Fibroblast of lung (primary cell): ENCODE measurements around the gene ARMC5. TPM values are rescaled to one million over a fixed set of nuclear protein-coding genes. Genes with fewer than 3 reads are reported as not detected.

ENCODE experiments used
- DNase-seq, 2 donors: peaks; one replicate each; pipeline versions ENCODE4 v3.0.0 to v3.0.0-alpha.2; 2010; ENCODE audit warnings: low read depth in 2 of 2
- H2AFZ ChIP-seq: 2 replicates; pipeline ENCODE4 v1.5.1; 2012; ENCODE audit warnings: low read length, control low read depth, inconsistent platforms
- H3K27ac ChIP-seq: 2 replicates; pipeline ENCODE4 v1.5.1; 2011; ENCODE audit warnings: low read length, control low read depth; ENCODE audit not compliant: insufficient read depth
- H3K27me3 ChIP-seq: 2 replicates; pipeline ENCODE4 v1.5.1; 2011; ENCODE audit warnings: mild to moderate bottlenecking, low read length; ENCODE audit not compliant: control insufficient read depth, insufficient read depth
- H3K36me3 ChIP-seq: 2 replicates; pipeline ENCODE4 v1.5.1; 2011; ENCODE audit warnings: low read length; ENCODE audit not compliant: control insufficient read depth, insufficient read depth
- H3K4me1 ChIP-seq: 2 replicates; pipeline ENCODE4 v1.5.1; 2011; ENCODE audit warnings: low read length; ENCODE audit not compliant: control insufficient read depth, insufficient read depth; ENCODE audit errors: extremely low read depth
- H3K4me2 ChIP-seq: 2 replicates; pipeline ENCODE4 v1.5.1; 2011; ENCODE audit warnings: low read length, control low read depth; ENCODE audit not compliant: insufficient read depth; ENCODE audit errors: extremely low read depth
- H3K4me3 ChIP-seq, 4 experiments: fragments of 200-600 bp in 1 of 4; sonication (generic) in 1 of 4; replicated peaks in 1 of 4; 2 replicates each; pipeline ENCODE4 v1.5.1; 2011 to 2016; ENCODE audit warnings: low read length in 4 of 4, low read depth in 3 of 4, mild to moderate bottlenecking in 3 of 4, control low read depth in 2 of 4, inconsistent platforms in 1 of 4, mixed read lengths in 1 of 4; ENCODE audit not compliant: insufficient read depth in 1 of 4; ENCODE audit errors: control extremely low read depth in 1 of 4
- H3K79me2 ChIP-seq: 2 replicates; pipeline ENCODE4 v1.5.1; 2012; ENCODE audit warnings: mild to moderate bottlenecking, low read length, inconsistent platforms; ENCODE audit not compliant: control insufficient read depth, insufficient read depth
- H3K9ac ChIP-seq: 2 replicates; pipeline ENCODE4 v1.5.1; 2011; ENCODE audit warnings: mild to moderate bottlenecking, low read length, control low read depth; ENCODE audit not compliant: insufficient read depth
- H3K9me3 ChIP-seq: 2 replicates; pipeline ENCODE4 v1.5.1; 2012; ENCODE audit warnings: low read depth, low read length; ENCODE audit not compliant: control insufficient read depth, insufficient read depth
- H4K20me1 ChIP-seq: 2 replicates; pipeline ENCODE4 v1.5.1; 2011; ENCODE audit warnings: low read length; ENCODE audit not compliant: control insufficient read depth, insufficient read depth; ENCODE audit errors: extremely low read depth
- CTCF ChIP-seq, 2 donors: IDR thresholded peaks in 1 of 2; conservative IDR thresholded peaks in 1 of 2; 1 replicate in 1 of 2; 2 replicates in 1 of 2; pipeline ENCODE4 v1.5.1; 2011 to 2012; ENCODE audit warnings: low read length in 2 of 2, control low read depth in 1 of 2, inconsistent platforms in 1 of 2, low read depth in 1 of 2, mild to moderate bottlenecking in 1 of 2
- EZH2 ChIP-seq: IDR thresholded peaks from 2 replicates; pipeline ENCODE4 v1.5.1; 2012; ENCODE audit warnings: low read length, control low read depth, mild to moderate bottlenecking; ENCODE audit errors: missing control alignments
- polyA plus RNA-seq, 2 donors: library from polyadenylated mRNA; depleted of rRNA in 1 of 2; stranded (reverse) in 1 of 2; unstranded in 1 of 2; fragments of >200 nt; gene quantifications; 2 replicates each; pipeline ENCODE4 v1.2.1, GENCODE V29; 2011 to 2012; ENCODE audit warnings: missing spikeins in 1 of 2
- total RNA-seq: library from RNA; depleted of rRNA; stranded (reverse); fragments of >200 nt; gene quantifications from 2 replicates; pipeline ENCODE4 v1.2.1, GENCODE V29; 2014

The ARMC5 gene
- total and polyA plus RNA-seq, 2 donors (not counting 1 experiment from before 2014, with no cell fraction given), result 1.7 to 5.6 TPM

- no peak for DNase-seq
- H3K36me3 ChIP-seq, result no peaks in the 10 kb centered on the region
- no peak overlapping the region for H2AFZ ChIP-seq
- H3K4me2 ChIP-seq, result no peak overlapping the region
- H3K9me3 ChIP-seq, result no peaks in the 10 kb centered on the region
- H3K79me2 ChIP-seq, result no peaks in the 10 kb centered on the region
- no peak overlapping the region for H3K4me3 ChIP-seq
- H3K4me1 ChIP-seq, result no peaks in the 10 kb centered on the region
- no peaks in the 10 kb centered on the region for H4K20me1 ChIP-seq
- H3K9ac ChIP-seq, result no peak overlapping the region
- H3K27me3 ChIP-seq, result no peaks in the 10 kb centered on the region
- H3K27ac ChIP-seq, result no peak overlapping the region
- no peak for TF ChIP-seq EZH2
- TF ChIP-seq CTCF (conservative IDR thresholded peaks at IDR 0.05 in 1 of 2, IDR thresholded peaks at IDR 0.05 in 1 of 2; ENCODE audit: low read depth in 1 of 2, low read length in 2 of 2), result no peak
These were observed 48.1 kb upstream of the ARMC5 start for GRCh38 chr16:31411024-31411844.

GRCh38 chr16:31412750-31413149, 46.6 kb upstream of the ARMC5 start:
- Histone ChIP-seq H3K9ac (no peak overlapping the region), H3K79me2 (no peaks in the 10 kb centered on the region), H2AFZ (no peak overlapping the region), H3K4me2 (no peak overlapping the region), H3K36me3 (no peaks in the 10 kb centered on the region), H3K4me3 (no peak overlapping the region), H3K4me1 (no peaks in the 10 kb centered on the region), H4K20me1 (no peaks in the 10 kb centered on the region), H3K9me3 (no peaks in the 10 kb centered on the region), H3K27me3 (no peaks in the 10 kb centered on the region), H3K27ac (no peak overlapping the region)
- no peak for DNase-seq
- TF ChIP-seq EZH2 (no peak), CTCF (conservative IDR thresholded peaks at IDR 0.05 in 1 of 2, IDR thresholded peaks at IDR 0.05 in 1 of 2; ENCODE audit: low read depth in 1 of 2, low read length in 2 of 2) (no peak)

- H3K4me1 ChIP-seq, result no peaks in the 10 kb centered on the region
- H3K36me3 ChIP-seq, result no peaks in the 10 kb centered on the region
- no peak overlapping the region for H3K9ac ChIP-seq
- TF ChIP-seq CTCF (conservative IDR thresholded peaks at IDR 0.05 in 1 of 2, IDR thresholded peaks at IDR 0.05 in 1 of 2; ENCODE audit: low read depth in 1 of 2, low read length in 2 of 2), result no peak
- no peak for TF ChIP-seq EZH2
- no peaks in the 10 kb centered on the region for H3K79me2 ChIP-seq
- DNase-seq, result no peak
- no peaks in the 10 kb centered on the region for H3K9me3 ChIP-seq
- H3K27ac ChIP-seq, result no peak overlapping the region
- H3K4me2 ChIP-seq, result no peak overlapping the region
- no peak overlapping the region for H2AFZ ChIP-seq
- H3K4me3 ChIP-seq, result no peak overlapping the region
- H4K20me1 ChIP-seq, result no peaks in the 10 kb centered on the region
- no peaks in the 10 kb centered on the region for H3K27me3 ChIP-seq
These were observed 45.9 kb upstream of the ARMC5 start for GRCh38 chr16:31413381-31413780.
